Activated naive CD8-positive, alpha-beta T cell treated with anti-CD3 and anti-CD28 coated beads, Interleukin-2, amount 50 U/mL, for 24 hours (primary cell): ENCODE measurements around the gene HES7.

ENCODE experiments used
- ATAC-seq: fragments of 150-1000 bp; cut with Tn5 transposase; one replicate; pipeline ENCODE4 v1.10.0; 2021
- DNase-seq: peaks from one replicate; pipeline ENCODE4 v3.0.0; 2021
- H3K27ac Mint-ChIP-seq: one replicate; pipeline ENCODE4 v1.8.0; 2021; ENCODE audit warnings: mild to moderate bottlenecking, mixed read lengths
- H3K27me3 Mint-ChIP-seq: one replicate; pipeline ENCODE4 v1.8.0; 2021; ENCODE audit warnings: mixed read lengths
- H3K36me3 Mint-ChIP-seq: one replicate; pipeline ENCODE4 v1.8.0; 2021; ENCODE audit warnings: low read depth, mixed read lengths
- H3K4me1 Mint-ChIP-seq: one replicate; pipeline ENCODE4 v1.8.0; 2021; ENCODE audit warnings: mixed read lengths
- H3K4me3 Mint-ChIP-seq: one replicate; pipeline ENCODE4 v1.8.0; 2021; ENCODE audit warnings: mild to moderate bottlenecking, moderate library complexity, mixed read lengths
- H3K9me3 Mint-ChIP-seq: one replicate; pipeline ENCODE4 v1.8.0; 2021; ENCODE audit warnings: mixed read lengths

The HES7 gene

DNA sequence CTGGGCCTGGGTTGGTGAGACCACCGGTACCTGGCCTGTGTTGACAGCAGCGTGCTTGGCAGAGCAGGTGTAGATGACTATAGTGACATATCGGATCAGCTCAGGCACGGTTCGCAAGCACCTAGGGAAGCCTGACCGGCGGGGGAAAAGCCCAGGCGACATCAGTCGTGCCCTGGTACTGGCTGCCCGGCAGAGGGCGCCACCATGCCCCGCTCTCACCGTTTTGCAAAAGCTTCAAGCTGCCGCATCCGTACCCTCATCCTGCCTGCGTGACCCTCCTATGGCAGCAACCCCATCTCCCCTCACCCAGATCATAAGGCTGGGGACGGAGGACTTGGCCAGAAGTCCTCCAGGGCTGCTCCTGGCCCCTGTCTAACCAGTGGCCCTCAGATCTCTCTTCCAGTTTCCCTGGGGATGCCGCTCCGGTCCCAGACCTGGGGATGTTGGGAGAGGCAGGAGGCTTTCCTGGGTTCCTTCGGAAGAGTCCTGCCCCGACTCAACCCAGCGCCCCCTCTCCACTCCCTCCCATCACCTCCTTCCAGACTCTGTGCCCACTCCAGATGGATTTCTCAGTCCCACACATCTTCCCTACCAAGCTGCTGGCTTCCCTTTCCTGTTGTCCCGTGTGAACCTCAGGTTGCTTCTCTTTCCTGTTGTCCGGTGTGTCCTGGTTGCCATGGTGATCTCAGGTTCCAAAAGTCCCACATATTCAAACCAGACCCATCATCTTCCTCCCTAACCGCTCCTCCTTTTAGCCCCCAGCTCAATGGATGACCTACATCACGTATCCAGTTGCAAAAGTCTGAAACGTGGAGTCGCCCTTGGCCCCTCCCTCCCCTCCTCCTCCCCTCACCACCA, 50.0 kb downstream of the HES7 start:
- Mint-ChIP-seq H3K27me3 (peaks cover 44% of the 10 kb centered on the region), H3K4me3 (peak overlapping the region; percentile 73), H3K4me1 (peaks cover 17% of the 10 kb centered on the region), H3K27ac (no peak overlapping the region), H3K9me3 (no peaks in the 10 kb centered on the region), H3K36me3 (no peaks in the 10 kb centered on the region)
- peak; percentile 91 for DNase-seq
- ATAC-seq: peak; percentile 92

DNA sequence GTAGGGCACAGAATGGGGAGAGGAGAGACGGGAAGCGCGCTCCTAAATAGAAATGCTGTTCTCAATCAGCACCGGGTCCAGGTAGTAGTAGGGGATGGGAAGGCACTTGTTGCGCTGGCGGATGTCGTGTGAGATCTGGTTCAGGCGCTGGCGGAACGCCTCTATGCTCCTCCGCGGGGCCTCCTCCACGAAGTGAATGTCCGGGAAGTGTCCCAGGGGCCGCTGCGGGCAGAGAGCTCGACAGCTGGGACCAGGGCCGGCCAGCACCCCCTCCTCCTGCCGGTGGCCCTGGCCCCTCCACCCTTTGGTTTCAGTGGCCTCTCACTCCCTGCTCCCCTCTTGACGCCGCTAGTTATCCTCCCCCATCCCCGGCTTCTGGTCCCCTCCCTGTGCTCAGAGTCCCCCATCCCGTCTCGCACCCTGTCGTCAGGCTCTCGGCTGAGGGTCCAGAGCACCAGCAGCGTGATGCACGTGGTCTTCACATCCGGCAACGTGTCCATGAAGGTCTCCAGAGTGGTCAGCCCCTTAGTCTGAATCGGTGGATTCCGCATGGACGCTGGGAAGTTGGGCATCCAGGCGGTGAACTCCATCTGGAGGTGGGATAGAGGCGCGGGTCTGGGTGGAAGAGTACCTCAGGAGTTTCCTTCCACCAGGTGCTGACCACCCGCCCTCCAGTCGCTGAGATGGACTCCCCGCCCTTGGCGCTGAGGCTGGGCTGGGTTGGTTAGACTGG, 51.0 kb downstream of the HES7 start:
- peaks cover 44% of the 10 kb centered on the region for H3K27me3 Mint-ChIP-seq
- DNase-seq: no peak
- no peaks in the 10 kb centered on the region for H3K9me3 Mint-ChIP-seq
- peak overlapping the region; percentile 47 for H3K4me3 Mint-ChIP-seq
- no peak overlapping the region for H3K27ac Mint-ChIP-seq
- H3K36me3 Mint-ChIP-seq: no peaks in the 10 kb centered on the region
- H3K4me1 Mint-ChIP-seq: peaks cover 17% of the 10 kb centered on the region
- ATAC-seq: no peak

DNA sequence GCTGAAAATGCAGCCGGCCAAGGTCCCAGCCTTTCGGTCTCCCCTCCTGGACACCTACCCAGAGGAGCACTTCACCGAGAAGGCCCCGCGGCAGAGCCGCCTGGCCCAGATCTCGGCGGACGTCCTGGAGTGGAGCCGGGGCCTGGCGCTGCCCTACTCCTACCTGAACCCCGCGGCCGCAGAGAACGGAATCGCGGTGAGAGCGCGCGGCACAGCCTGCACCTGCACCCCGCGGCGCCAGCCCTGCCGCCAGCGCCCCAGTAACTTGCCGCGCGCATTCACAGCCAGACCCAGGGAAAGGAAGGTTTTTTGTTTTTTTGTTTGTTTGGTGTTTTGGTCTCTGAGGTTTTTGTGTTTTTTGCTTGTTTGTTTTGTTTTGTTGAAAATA, 51.6 kb downstream of the HES7 start:
- Mint-ChIP-seq H3K4me1 (peaks cover 15% of the 10 kb centered on the region), H3K27ac (no peak overlapping the region), H3K27me3 (peaks cover 44% of the 10 kb centered on the region), H3K4me3 (peak overlapping the region; percentile 47), H3K9me3 (no peaks in the 10 kb centered on the region), H3K36me3 (no peaks in the 10 kb centered on the region)
- no peak for DNase-seq
- ATAC-seq: no peak

DNA sequence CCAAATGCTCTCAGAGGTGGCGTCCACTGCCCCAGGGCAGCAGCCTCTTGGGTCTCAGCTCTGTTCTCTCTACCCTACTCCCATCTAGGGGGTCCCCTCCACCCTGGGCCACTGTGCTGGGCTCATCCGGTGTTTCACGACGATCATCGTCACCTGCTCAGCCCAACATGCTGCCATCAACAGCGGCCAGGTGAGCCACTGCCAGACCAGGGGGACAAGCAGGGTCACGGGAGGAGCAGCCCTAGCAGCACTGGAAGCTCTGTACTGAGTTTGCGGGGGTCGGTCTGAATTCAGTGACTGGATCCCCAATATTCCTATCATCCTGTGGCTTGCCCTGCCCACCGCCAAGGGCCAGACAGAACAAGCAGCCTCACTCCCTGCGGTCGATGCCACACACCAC, 52.4 kb downstream of the HES7 start:
- Mint-ChIP-seq H3K27ac (no peak overlapping the region), H3K27me3 (peaks cover 44% of the 10 kb centered on the region), H3K4me1 (peaks cover 15% of the 10 kb centered on the region), H3K4me3 (no peak overlapping the region), H3K9me3 (no peaks in the 10 kb centered on the region), H3K36me3 (no peaks in the 10 kb centered on the region)
- no peak for DNase-seq
- no peak for ATAC-seq
